Measurements from ENCODE around the gene MYPOP. TPM values are rescaled to one million over a fixed set of nuclear protein-coding genes. Genes with fewer than 3 reads are reported as not detected.

The MYPOP gene
- total and polyA plus RNA-seq, 2 of the 13 experiments (the other 11 are each of a cell fraction or from before 2014, with no cell fraction given): 2.3 to 2.7 TPM

- TF ChIP-seq AHDC1 (CRISPR knock-in tag; IDR thresholded peaks at IDR 0.05; ENCODE audit: borderline replicate concordance) (no peak), TAF1 (CRISPR knock-in tag; IDR thresholded peaks at IDR 0.05) (no peak), ZBTB40 (IDR thresholded peaks at IDR 0.05) (no peak), ZBTB40 (CRISPR knock-in tag; IDR thresholded peaks at IDR 0.05) (no peak), REL (CRISPR knock-in tag; conservative IDR thresholded peaks at IDR 0.05) (no peak), NCOR1 (IDR thresholded peaks at IDR 0.05; ENCODE audit: borderline replicate concordance, low read length) (no peak), ZNF276 (CRISPR knock-in tag; IDR thresholded peaks at IDR 0.05; ENCODE audit: low read depth) (no peak)
These were observed 39.0 kb downstream of the MYPOP start (continued) for GRCh38 chr19:45863335-45863839.
